HL-60/S4 (cell line): ENCODE measurements around the gene MAP2K2.
"Not testable (repeated sequence)": the region's sequence is repeated elsewhere in the genome, so short reads cannot be mapped to it uniquely, and the experiment has no call there.

Source experiments
- in situ Hi-C: fragments of 300-500 bp; cut with MboI; formaldehyde crosslinking; loops from 2 replicates; pipeline ENCODE4 v1.14.3; 2022; ENCODE audit warnings: low sequenced_read_pairs

The MAP2K2 gene

GRCh38 chr19:4123615-4124568 lies at the start of gene MAP2K2:
Gene MAP2K2, minus strand, starts transcription at chr19:4124122. Its CDS starts 247 bp downstream, at chr19:4123875.
- in situ Hi-C loops, result no loop called here

GRCh38 chr19:4172861-4173473 lies 49.0 kb upstream of the MAP2K2 start:
- in situ Hi-C loops, result no loop called here

GRCh38 chr19:4171676-4172075 lies 47.8 kb upstream of the MAP2K2 start:
- in situ Hi-C loops, result no loop called here

GRCh38 chr19:4164262-4164661 lies 40.3 kb upstream of the MAP2K2 start:
- in situ Hi-C loops, result no loop called here

- in situ Hi-C loops, result no loop called here
Observed at GRCh38 chr19:4161415-4162077, 37.6 kb upstream of the MAP2K2 start.

- in situ Hi-C loops, result not testable (repeated sequence)
Observed at GRCh38 chr19:4157971-4158370, 34.0 kb upstream of the MAP2K2 start.

- in situ Hi-C loops, result no loop called here
Observed at GRCh38 chr19:4157164-4157563, 33.2 kb upstream of the MAP2K2 start.

GRCh38 chr19:4154571-4155312 lies 30.8 kb upstream of the MAP2K2 start:
- in situ Hi-C loops, result no loop called here

GRCh38 chr19:4152241-4152998 lies 28.5 kb upstream of the MAP2K2 start:
- in situ Hi-C loops, result no loop called here

GRCh38 chr19:4151623-4152022 lies 27.7 kb upstream of the MAP2K2 start:
- in situ Hi-C loops, result no loop called here

GRCh38 chr19:4149518-4150288 lies 25.8 kb upstream of the MAP2K2 start:
- in situ Hi-C loops, result no loop called here

GRCh38 chr19:4144666-4145249 lies 20.8 kb upstream of the MAP2K2 start:
- in situ Hi-C loops, result no loop called here

- in situ Hi-C loops, result not testable (repeated sequence)
Observed at GRCh38 chr19:4142916-4143315, 19.0 kb upstream of the MAP2K2 start.

GRCh38 chr19:4140237-4140711 lies 16.4 kb upstream of the MAP2K2 start:
- in situ Hi-C loops, result no loop called here

- in situ Hi-C loops, result no loop called here
Observed at GRCh38 chr19:4139614-4140236, 15.8 kb upstream of the MAP2K2 start.

- in situ Hi-C loops, result no loop called here
Observed at GRCh38 chr19:4138445-4138844, 14.5 kb upstream of the MAP2K2 start.

GRCh38 chr19:4136680-4137088 lies 12.8 kb upstream of the MAP2K2 start:
- in situ Hi-C loops, result no loop called here

- in situ Hi-C loops, result not testable (repeated sequence)
Observed at GRCh38 chr19:4135386-4135785, 11.5 kb upstream of the MAP2K2 start.
